ENCODE measurements around the gene STAP1.
"Not testable (repeated sequence)": the region's sequence is repeated elsewhere in the genome, so short reads cannot be mapped to it uniquely, and the experiment has no call there.

The STAP1 gene

DNA sequence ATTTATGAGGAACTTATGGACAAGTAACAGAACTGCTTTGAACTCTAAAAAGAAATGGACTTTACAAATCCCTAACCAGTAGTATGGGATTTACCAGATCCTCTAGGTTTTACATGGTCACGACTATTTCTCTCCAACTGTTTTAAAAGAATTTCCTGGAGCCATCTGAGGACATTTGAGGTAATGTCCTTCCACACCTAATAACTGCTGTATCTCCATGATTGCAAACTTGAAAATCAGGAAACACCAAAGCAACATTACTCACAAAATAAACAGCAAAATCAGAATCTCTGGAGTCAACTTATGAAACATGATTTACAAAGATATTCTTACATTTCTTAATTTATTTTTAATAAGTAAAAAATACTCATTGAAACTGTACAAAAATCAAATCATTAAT, 58.0 kb downstream of the STAP1 start:
- TF ChIP-seq, protein P1, sequence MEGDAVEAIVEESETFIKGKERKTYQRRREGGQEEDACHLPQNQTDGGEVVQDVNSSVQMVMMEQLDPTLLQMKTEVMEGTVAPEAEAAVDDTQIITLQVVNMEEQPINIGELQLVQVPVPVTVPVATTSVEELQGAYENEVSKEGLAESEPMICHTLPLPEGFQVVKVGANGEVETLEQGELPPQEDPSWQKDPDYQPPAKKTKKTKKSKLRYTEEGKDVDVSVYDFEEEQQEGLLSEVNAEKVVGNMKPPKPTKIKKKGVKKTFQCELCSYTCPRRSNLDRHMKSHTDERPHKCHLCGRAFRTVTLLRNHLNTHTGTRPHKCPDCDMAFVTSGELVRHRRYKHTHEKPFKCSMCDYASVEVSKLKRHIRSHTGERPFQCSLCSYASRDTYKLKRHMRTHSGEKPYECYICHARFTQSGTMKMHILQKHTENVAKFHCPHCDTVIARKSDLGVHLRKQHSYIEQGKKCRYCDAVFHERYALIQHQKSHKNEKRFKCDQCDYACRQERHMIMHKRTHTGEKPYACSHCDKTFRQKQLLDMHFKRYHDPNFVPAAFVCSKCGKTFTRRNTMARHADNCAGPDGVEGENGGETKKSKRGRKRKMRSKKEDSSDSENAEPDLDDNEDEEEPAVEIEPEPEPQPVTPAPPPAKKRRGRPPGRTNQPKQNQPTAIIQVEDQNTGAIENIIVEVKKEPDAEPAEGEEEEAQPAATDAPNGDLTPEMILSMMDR (IDR thresholded peaks at IDR 0.05; ENCODE audit: low read depth, low read length, missing control alignments) = no peak
- H3K27me3 ChIP-seq (replicated peaks) = no peaks in the 10 kb centered on the region
- H3K4me3 ChIP-seq (ENCODE audit: low read depth, low read length) = no peak overlapping the region
- in situ Hi-C loops (cut with HindIII; ENCODE audit: low pct_ligation_motif_present, low sequenced_read_pairs) = no loop called here
- no peak for DNase-seq
- no peak overlapping the region for H3K27ac ChIP-seq
- H3K36me3 ChIP-seq (replicated peaks) = peaks cover 30% of the 10 kb centered on the region

DNA sequence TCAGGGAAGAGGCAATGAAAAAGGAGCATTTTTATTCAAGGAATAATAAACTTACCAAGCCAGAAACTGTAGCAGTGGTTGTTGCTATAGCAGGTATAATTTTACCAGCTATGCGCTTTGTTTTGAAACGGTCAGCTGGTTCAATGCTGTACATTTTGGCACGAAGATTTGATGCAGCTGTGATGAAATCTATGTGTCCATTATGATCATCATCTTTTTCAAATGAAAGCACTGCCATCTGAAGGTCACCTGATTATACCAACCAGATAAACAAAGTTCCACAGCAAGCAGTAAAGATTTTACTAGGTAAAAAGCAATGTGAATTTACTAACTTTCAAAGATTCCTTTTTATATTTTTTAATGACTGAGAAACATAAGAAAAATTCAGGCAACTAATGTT, 66.4 kb downstream of the STAP1 start:
- in situ Hi-C loops (cut with HindIII; ENCODE audit: low pct_ligation_motif_present, low sequenced_read_pairs) = no loop called here
- H3K36me3 ChIP-seq (replicated peaks) = peaks cover 47% of the 10 kb centered on the region
- no peak for DNase-seq
- H3K27ac ChIP-seq = no peak overlapping the region
- H3K4me3 ChIP-seq (ENCODE audit: low read depth, low read length) = no peak overlapping the region
- TF ChIP-seq, protein P1 (IDR thresholded peaks at IDR 0.05; ENCODE audit: low read depth, low read length, missing control alignments) = no peak
- H3K27me3 ChIP-seq (replicated peaks) = no peaks in the 10 kb centered on the region

DNA sequence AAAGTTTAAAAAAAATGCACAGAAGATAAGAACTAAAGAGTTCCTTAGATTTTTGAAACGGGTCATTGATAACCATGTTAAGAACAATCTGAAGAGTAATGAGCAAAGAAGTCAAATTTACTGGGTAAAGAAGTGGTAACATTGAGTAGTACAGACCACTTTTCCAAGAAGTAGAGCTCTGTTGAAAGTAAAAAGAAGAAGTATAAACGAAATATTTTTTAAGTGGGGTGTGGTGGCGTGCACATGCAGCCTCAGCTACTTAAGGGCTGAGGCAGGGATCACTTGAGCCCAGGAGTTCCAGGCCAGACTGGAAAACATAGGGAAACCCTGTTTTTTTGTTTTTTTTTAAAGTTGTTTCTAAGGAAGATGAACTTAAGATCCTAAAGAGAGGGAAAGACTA, 74.0 kb downstream of the STAP1 start:
- no peak overlapping the region for H3K4me3 ChIP-seq (ENCODE audit: low read depth, low read length)
- in situ Hi-C loops (cut with HindIII; ENCODE audit: low pct_ligation_motif_present, low sequenced_read_pairs) = no loop called here
- H3K36me3 ChIP-seq (replicated peaks) = peaks cover 22% of the 10 kb centered on the region
- no peak for DNase-seq
- no peaks in the 10 kb centered on the region for H3K27me3 ChIP-seq (replicated peaks)
- TF ChIP-seq, protein P1 (IDR thresholded peaks at IDR 0.05; ENCODE audit: low read depth, low read length, missing control alignments) = no peak
- no peak overlapping the region for H3K27ac ChIP-seq

DNA sequence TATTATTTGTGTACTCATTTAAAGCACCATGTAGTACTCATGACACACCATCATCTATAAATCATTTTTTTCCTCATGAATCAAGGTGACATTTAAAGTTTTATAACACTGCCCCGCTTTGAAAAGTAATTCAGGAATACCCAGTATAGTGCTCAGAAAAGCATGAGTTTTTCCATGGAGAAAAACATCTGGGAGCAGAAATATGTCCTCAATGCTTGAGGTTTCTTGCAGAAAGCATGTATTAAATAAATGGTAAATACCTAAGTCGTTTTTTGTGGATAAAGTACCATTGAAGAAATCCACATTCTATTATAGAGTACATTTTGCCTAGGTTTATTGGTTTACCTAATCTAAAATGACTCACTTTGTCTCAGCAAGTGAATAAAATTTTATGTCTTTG, 76.2 kb downstream of the STAP1 start:
- in situ Hi-C loops (cut with HindIII; ENCODE audit: low pct_ligation_motif_present, low sequenced_read_pairs) = no loop called here
- TF ChIP-seq, protein P1 (IDR thresholded peaks at IDR 0.05; ENCODE audit: low read depth, low read length, missing control alignments) = no peak
- no peak overlapping the region for H3K4me3 ChIP-seq (ENCODE audit: low read depth, low read length)
- no peaks in the 10 kb centered on the region for H3K27me3 ChIP-seq (replicated peaks)
- no peak for DNase-seq
- peaks cover 18% of the 10 kb centered on the region for H3K36me3 ChIP-seq (replicated peaks)
- H3K27ac ChIP-seq = no peak overlapping the region

DNA sequence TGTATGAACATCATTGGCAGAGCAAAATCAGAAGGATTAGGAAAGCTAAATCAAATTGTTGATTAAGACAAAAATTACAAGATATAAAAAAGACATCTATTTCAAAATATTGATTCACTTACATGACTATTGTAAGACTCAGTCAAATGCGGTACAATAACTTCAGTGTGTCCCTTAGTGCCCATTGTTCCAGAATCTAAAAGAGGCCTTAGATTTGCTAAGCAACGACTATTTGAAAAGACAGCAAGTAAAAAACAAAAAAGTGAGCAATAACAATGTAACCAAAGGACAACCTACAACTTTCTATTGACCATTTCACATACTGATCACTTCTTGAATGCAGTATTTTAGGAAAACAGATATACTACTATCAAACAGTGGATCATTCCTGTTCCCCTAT, 76.8 kb downstream of the STAP1 start:
- no peak for DNase-seq
- TF ChIP-seq, protein P1 (IDR thresholded peaks at IDR 0.05; ENCODE audit: low read depth, low read length, missing control alignments) = no peak
- in situ Hi-C loops (cut with HindIII; ENCODE audit: low pct_ligation_motif_present, low sequenced_read_pairs) = no loop called here
- peaks cover 15% of the 10 kb centered on the region for H3K36me3 ChIP-seq (replicated peaks)
- H3K27me3 ChIP-seq (replicated peaks) = no peaks in the 10 kb centered on the region
- H3K27ac ChIP-seq = no peak overlapping the region
- H3K4me3 ChIP-seq (ENCODE audit: low read depth, low read length) = no peak overlapping the region

DNA sequence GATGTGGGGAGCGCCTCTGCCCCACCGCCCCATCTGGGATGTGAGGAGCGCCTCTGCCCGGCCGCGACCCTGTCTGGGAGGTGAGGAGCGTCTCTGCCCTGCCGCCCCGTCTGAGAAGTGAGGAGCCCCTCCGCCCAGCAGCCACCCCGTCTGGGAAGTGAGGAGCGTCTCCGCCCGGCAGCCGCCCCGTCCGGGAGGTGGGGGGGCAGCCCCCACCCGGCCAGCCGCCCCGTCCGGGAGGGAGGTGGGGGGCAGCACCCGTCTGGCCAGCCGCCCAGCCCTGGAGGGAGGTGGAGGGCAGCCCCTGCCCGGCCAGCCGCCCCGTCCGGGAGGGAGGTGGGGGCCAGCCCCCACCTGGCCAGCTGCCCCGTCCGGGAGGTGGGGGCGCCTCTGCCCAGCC, 78.5 kb downstream of the STAP1 start:
- peaks cover 14% of the 10 kb centered on the region for H3K36me3 ChIP-seq (replicated peaks)
- DNase-seq; in situ Hi-C loops (cut with HindIII; ENCODE audit: low pct_ligation_motif_present, low sequenced_read_pairs); H3K4me3 ChIP-seq (ENCODE audit: low read depth, low read length); H3K27ac ChIP-seq; H3K27me3 ChIP-seq (replicated peaks): not testable (repeated sequence)
